Measurements from ENCODE around the gene GRID1. TPM values are rescaled to one million over a fixed set of nuclear protein-coding genes. Genes with fewer than 3 reads are reported as not detected.

GRID1 gene
- total and polyA plus RNA-seq, 10 of the 15 experiments (the other 5 are each of a cell fraction or from before 2014, with no cell fraction given): 0.04 to 0.62 (median 0.08) TPM; not detected in 5

GRCh38 chr10:85971494-85971893, 395.1 kb downstream of the GRID1 start (continued):
- TF ChIP-seq BCLAF1 (IDR thresholded peaks at IDR 0.05): no peak

GRCh38 chr10:85967594-85967993, 399.0 kb downstream of the GRID1 start:
- in situ Hi-C loops (cut with MboI): no loop called here
- DNase-seq (ENCODE audit: low read depth, low spot score): peak; percentile 2
- TF ChIP-seq MLLT1 (IDR thresholded peaks at IDR 0.05): no peak
- TF ChIP-seq PAX8 (IDR thresholded peaks at IDR 0.05): no peak
- TF ChIP-seq NFIC (IDR thresholded peaks at IDR 0.05; ENCODE audit: low read depth, low read length): no peak
- no peak for TF ChIP-seq IRF5 (IDR thresholded peaks at IDR 0.05; ENCODE audit: borderline replicate concordance)
- TF ChIP-seq FOXK2 (IDR thresholded peaks at IDR 0.05): no peak

More at GRCh38 chr10:85967594-85967993, 399.0 kb downstream of the GRID1 start:
- ChIA-PET RAD21 (ENCODE audit: unreplicated experiment) (no interaction called here), CTCF (interaction anchor here (1.5 kb wide), 1 partner anchor 9 kb away, joined by 4 read pairs; no protein-coding TSS in a partner anchor), SMC1A (ENCODE audit: uncharacterized antibody, unreplicated experiment) (interaction anchor here (1.0 kb wide), 1 partner anchor 33 kb away, joined by 3 read pairs; no protein-coding TSS in a partner anchor), POLR2A (no interaction called here)
- Histone ChIP-seq H3K27me3 (replicated peaks in 1 of 2; ENCODE audit: control insufficient read depth in 2 of 2, insufficient read depth in 2 of 2, low read length in 1 of 2) (no peaks in the 10 kb centered on the region), H3K4me3 (no peak overlapping the region), H3K9ac (ENCODE audit: control insufficient read depth, insufficient read depth, low read length) (no peak overlapping the region), H3K4me2 (ENCODE audit: control insufficient read depth, insufficient read depth) (no peak overlapping the region), H3K9me3 (replicated peaks; ENCODE audit: control insufficient read depth, insufficient read depth, low read length) (no peaks in the 10 kb centered on the region), H3K36me3 (ENCODE audit: control insufficient read depth in 2 of 2, insufficient read depth in 2 of 2, low read length in 1 of 2) (no peaks in the 10 kb centered on the region), H3K79me2 (ENCODE audit: control insufficient read depth, insufficient read depth, low read length) (no peaks in the 10 kb centered on the region), H4K20me1 (ENCODE audit: control insufficient read depth, insufficient read depth) (no peaks in the 10 kb centered on the region), H3K27ac (ENCODE audit: control insufficient read depth, insufficient read depth) (no peak overlapping the region), H2AFZ (ENCODE audit: control insufficient read depth, low read depth, low read length) (no peak overlapping the region), H3K4me1 (ENCODE audit: control insufficient read depth, insufficient read depth, low read length) (no peaks in the 10 kb centered on the region)
- ATAC-seq (peak; percentile 47; the same call in 2 of the 3 replicates), FAIRE-seq (no peak)
- WGBS (ENCODE audit: insufficient coverage, insufficient replicate concordance, low lambda C conversion rate, missing lambda C conversion rate): 0% methylated on average over 1 of the region's 1 CpG
- intact Hi-C loops (cut with micrococcal nuclease; ENCODE audit: unreplicated experiment): no loop called here
- BruUV-seq (replicated peaks): no TSS peak
